Keratinocyte (primary cell): ENCODE measurements around the gene TAF10.

Experiments
- CTCF ChIP-seq, 3 experiments: IDR thresholded peaks in 1 of 3; conservative IDR thresholded peaks in 1 of 3; optimal IDR thresholded peaks in 1 of 3; 2 replicates in 2 of 3; 3 replicates in 1 of 3; pipeline versions ENCODE3 to v1.5.1; 2011; ENCODE audit warnings: low read length in 3 of 3, mild to moderate bottlenecking in 3 of 3, moderate library complexity in 2 of 3, control low read depth in 1 of 3, inconsistent platforms in 1 of 3; ENCODE audit not compliant: insufficient read depth in 2 of 3; ENCODE audit errors: extremely low read depth in 1 of 3
- EZH2 ChIP-seq: IDR thresholded peaks from one replicate; pipeline ENCODE4 v1.6.1; 2012; ENCODE audit warnings: inconsistent platforms, mild to moderate bottlenecking, low read length, moderate library complexity

- TF ChIP-seq CTCF (optimal IDR thresholded peaks at IDR 0.05 in 1 of 3, IDR thresholded peaks at IDR 0.05 in 1 of 3, conservative IDR thresholded peaks at IDR 0.05 in 1 of 3; ENCODE audit: extremely low read depth in 1 of 3, insufficient read depth in 2 of 3, low read length in 3 of 3), result no peak
- TF ChIP-seq EZH2, result no peak
Observed at GRCh38 chr11:6616596-6617250, 4.7 kb upstream of the TAF10 start.
